Astrocyte of the spinal cord (primary cell): Measurements from ENCODE around the gene GGCT.

Experiments used
- DNase-seq: peaks from one replicate; pipeline ENCODE4 v3.0.0; 2011; ENCODE audit warnings: low read depth, low spot score
- H3K4me3 ChIP-seq: 2 replicates; pipeline ENCODE4 v1.5.1; 2011; ENCODE audit warnings: low read depth, mild to moderate bottlenecking, low read length, moderate library complexity
- CTCF ChIP-seq: IDR thresholded peaks from 2 replicates; pipeline ENCODE4 v1.5.1; 2012; ENCODE audit warnings: low read depth, mild to moderate bottlenecking, low read length, inconsistent platforms
- in situ Hi-C: cut with HindIII; loops from 2 replicates; pipeline ENCODE4 v1.10.0; 2017; ENCODE audit warnings: low sequenced_read_pairs

GGCT gene

GRCh38 chr7:30521532-30521931 lies 16.9 kb upstream of the GGCT start:
- in situ Hi-C loops = no loop called here
- no peak for DNase-seq
- TF ChIP-seq CTCF = no peak
- H3K4me3 ChIP-seq = no peak overlapping the region

- in situ Hi-C loops = no loop called here
- no peak for DNase-seq
- no peak overlapping the region for H3K4me3 ChIP-seq
- no peak for TF ChIP-seq CTCF
Measured at GRCh38 chr7:30519122-30519521, 14.5 kb upstream of the GGCT start.

- DNase-seq = no peak
- in situ Hi-C loops = no loop called here
- H3K4me3 ChIP-seq = no peak overlapping the region
- TF ChIP-seq CTCF = no peak
Measured at GRCh38 chr7:30515761-30516160, 11.1 kb upstream of the GGCT start.

GRCh38 chr7:30514776-30515175 lies 10.1 kb upstream of the GGCT start:
- H3K4me3 ChIP-seq = no peak overlapping the region
- in situ Hi-C loops = no loop called here
- no peak for TF ChIP-seq CTCF
- no peak for DNase-seq

- no peak overlapping the region for H3K4me3 ChIP-seq
- DNase-seq = no peak
- in situ Hi-C loops = no loop called here
- TF ChIP-seq CTCF = no peak
Measured at GRCh38 chr7:30514177-30514576, 9.5 kb upstream of the GGCT start.

- DNase-seq = no peak
- in situ Hi-C loops = no loop called here
- no peak for TF ChIP-seq CTCF
- no peak overlapping the region for H3K4me3 ChIP-seq
Measured at GRCh38 chr7:30513762-30514161, 9.1 kb upstream of the GGCT start.

GRCh38 chr7:30511973-30512662 lies 7.5 kb upstream of the GGCT start:
- TF ChIP-seq CTCF = no peak
- H3K4me3 ChIP-seq = no peak overlapping the region
- in situ Hi-C loops = no loop called here
- DNase-seq = no peak
